GM12875 (cell line): Measurements from ENCODE around the gene ACSF2.

Source experiments
- H3K4me3 ChIP-seq: one replicate; pipeline ENCODE4 v1.5.1; 2011; ENCODE audit warnings: low read depth, low read length, control low read depth
- TF ChIP-seq, protein P1 (sequence below): IDR thresholded peaks from 2 replicates; pipeline ENCODE4 v1.5.1; 2011; ENCODE audit warnings: low read depth, mild to moderate bottlenecking, control low read depth, inconsistent platforms, low read length, moderate library complexity, borderline replicate concordance; ENCODE audit not compliant: insufficient read depth

ACSF2 gene

DNA sequence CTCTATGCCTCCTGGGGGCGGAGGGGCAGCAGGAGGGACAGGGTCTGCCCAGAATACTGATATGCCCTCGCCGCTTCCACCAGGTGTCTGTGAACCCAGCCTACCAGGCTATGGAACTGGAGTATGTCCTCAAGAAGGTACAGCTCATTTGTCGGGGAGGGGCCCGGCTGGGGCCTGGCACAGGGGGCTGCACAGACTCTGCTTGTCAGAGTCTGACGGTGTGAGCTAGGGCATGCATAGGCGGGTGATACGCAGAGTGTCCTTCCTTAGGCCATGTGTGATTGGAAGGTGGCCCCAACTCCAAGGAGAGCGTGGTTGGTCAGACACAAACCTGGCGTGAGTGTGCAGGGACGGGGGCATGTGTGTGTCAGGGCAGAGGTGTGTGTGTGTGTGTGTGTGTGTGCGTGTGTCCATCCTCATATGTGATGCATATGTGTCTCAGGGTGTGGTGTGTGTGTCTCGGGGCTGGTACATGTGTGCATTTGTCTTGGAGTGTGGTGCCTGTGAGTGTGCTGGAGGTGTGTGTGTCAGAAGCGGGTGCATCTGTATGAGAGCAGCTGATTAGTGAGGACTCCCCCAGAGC lies 35.6 kb downstream of the ACSF2 start:
- no peak overlapping the region for H3K4me3 ChIP-seq
- TF ChIP-seq, protein P1, sequence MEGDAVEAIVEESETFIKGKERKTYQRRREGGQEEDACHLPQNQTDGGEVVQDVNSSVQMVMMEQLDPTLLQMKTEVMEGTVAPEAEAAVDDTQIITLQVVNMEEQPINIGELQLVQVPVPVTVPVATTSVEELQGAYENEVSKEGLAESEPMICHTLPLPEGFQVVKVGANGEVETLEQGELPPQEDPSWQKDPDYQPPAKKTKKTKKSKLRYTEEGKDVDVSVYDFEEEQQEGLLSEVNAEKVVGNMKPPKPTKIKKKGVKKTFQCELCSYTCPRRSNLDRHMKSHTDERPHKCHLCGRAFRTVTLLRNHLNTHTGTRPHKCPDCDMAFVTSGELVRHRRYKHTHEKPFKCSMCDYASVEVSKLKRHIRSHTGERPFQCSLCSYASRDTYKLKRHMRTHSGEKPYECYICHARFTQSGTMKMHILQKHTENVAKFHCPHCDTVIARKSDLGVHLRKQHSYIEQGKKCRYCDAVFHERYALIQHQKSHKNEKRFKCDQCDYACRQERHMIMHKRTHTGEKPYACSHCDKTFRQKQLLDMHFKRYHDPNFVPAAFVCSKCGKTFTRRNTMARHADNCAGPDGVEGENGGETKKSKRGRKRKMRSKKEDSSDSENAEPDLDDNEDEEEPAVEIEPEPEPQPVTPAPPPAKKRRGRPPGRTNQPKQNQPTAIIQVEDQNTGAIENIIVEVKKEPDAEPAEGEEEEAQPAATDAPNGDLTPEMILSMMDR: no peak

- TF ChIP-seq, protein P1: no peak
These were observed 36.4 kb downstream of the ACSF2 start for GRCh38 chr17:50462446-50462845.

GRCh38 chr17:50464121-50464520 lies 38.1 kb downstream of the ACSF2 start:
- no peak overlapping the region for H3K4me3 ChIP-seq
- TF ChIP-seq, protein P1: no peak

More at GRCh38 chr17:50462446-50462845, 36.4 kb downstream of the ACSF2 start:
- no peak overlapping the region for H3K4me3 ChIP-seq

GRCh38 chr17:50464736-50465135 lies 38.7 kb downstream of the ACSF2 start:
- TF ChIP-seq, protein P1: no peak
- no peak overlapping the region for H3K4me3 ChIP-seq

DNA sequence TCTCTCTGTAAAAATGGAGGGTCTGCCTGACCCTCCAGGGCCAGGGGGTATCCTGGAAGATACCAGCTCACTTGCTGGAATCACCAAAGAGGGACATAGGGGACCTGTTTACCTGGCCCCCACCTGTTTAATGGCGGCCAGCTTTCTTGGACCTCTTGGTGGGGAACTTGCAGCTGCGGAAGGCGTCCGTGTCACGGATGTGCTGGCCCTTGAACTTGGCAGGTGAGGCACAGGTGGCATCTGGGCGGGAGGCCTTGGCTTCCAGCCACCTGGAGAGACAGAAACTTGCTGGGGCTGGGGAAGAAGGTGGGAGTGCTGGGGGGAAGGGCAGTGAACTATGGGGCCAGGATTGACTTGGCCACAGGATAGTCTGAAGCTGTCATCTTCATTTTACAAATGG lies 39.2 kb downstream of the ACSF2 start:
- H3K4me3 ChIP-seq: no peak overlapping the region
- TF ChIP-seq, protein P1: no peak

DNA sequence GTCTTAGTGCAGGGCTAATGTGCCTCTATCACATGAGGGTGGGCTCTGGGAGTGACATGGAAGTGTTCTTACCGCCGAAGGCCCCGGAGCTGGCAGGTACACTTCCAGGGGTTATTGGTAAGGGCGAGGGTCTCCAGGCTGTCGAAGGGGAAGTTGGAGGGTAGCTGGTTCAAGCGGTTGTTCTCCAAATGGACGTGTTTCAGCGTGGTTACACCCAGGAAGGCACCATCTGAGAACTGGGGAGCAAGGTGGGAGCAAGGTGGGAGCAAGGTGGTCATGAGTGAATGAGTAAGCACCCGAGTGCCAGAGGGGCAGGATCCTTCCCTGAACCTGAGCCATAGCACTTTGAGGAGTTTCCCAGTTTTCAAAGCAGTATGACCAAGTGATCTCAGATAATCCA lies 39.6 kb downstream of the ACSF2 start:
- TF ChIP-seq, protein P1: no peak
- no peak overlapping the region for H3K4me3 ChIP-seq

DNA sequence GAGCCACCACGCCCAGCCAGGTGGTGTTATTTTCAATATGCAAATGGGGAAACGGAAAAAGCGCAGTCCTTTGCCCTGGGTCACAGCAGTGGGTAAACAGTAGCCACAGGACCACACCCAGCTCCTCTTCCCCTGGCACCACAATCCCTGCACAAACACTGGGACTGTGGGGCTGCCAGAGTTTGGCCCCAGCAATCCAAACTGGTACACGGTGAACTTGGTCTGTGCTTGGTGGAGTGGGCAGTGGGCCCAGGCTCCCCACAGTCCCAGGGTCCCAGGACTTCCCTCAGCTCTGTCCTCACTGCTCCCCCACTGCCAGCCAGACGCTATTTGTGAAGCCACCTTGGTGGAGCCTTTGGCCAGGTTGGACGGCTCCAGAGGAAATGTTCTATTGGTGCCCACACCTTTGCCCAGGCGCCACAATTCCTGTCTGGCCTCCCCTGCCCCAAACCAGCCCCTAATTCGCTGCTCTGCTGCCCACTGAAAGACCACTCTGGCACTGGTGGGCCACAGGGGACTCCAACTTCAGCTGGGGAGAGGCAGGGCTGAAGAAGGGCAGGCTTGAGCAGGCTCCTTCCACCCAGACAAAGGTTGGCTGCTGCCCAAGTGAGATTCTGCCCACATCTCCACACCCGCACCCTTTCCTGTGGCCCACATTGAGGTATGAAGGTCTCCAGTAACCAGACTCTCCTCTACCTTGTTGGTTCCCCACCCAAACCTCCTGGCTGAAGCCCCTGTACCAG lies 40.5 kb downstream of the ACSF2 start:
- H3K4me3 ChIP-seq: no peak overlapping the region
- TF ChIP-seq, protein P1: no peak
